GM12801 (cell line): Measurements from ENCODE around the gene KRT32.

Experiments
- CTCF ChIP-seq: IDR thresholded peaks from one replicate; pipeline ENCODE4 v1.5.1; 2011; ENCODE audit warnings: control low read depth; ENCODE audit not compliant: insufficient read length; ENCODE audit errors: extremely low read depth

Gene KRT32

DNA sequence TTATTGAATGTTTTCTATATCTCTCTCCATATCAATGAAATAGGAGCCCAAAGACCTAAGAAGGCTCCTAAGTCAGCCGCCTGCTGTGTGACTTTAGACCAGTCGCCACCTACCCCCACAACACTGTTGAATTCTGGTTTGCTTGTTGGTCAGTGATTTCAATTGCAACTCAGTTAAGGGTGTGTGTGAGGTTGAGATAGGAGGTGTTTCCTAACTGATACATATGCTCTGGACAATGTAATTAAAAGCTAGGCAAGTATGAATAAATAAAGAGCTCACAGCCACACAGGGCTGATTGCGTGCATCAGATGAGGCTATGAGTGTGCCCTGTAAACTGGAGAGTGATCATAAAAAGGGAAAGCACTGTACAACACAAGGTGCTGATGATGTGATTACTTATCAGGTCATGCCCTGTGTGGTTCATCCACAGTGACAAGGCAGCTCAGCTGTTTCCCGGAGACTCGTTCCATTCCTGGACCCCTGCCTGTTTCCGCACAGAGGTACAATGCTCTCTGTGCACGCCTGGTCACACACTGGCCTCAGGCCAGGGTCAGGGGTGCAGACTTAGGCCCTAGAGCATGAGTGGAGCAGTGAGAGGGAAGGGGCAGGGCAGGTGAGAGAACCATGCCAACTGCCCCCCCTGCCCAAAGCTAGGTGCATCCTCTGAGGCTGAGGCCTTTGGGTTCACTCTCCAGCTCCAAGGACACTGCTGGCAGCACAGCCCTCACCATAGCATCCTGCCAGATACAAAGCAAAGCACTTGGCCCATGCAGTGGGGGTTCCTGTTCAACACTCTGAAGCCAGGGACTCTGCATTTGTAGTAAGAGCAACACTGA lies 17.0 kb upstream of the KRT32 start:
- TF ChIP-seq CTCF, result no peak

GRCh38 chr17:41483531-41483930 lies 16.3 kb upstream of the KRT32 start:
- TF ChIP-seq CTCF, result no peak

DNA sequence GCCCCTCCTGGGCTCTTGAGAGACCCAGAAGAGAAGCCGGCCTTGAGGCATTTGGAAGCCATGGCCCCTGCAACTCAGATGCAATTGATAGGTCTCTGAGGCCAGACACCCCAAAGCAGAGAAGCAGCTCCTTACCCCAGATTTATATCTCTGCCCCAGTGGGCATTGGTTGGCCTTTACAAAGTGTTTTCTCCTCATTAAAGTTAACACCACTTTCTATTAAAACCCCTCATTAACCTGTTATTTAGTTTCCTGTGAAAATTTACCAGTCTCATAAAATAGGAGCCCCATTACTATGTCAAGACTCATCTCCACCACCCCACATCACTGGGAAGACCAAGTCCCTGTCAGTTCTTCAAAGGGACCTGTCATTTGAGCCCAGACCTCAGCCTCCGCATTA lies 13.8 kb upstream of the KRT32 start, which contains the start of gene KRT35:
TSS of gene KRT35 (minus strand) at position 116 of the 400 bp plus-strand sequence. CDS start at position 62, 54 bp downstream.
- TF ChIP-seq CTCF, result no peak

- no peak for TF ChIP-seq CTCF
Measured at GRCh38 chr17:41480581-41480980, 13.4 kb upstream of the KRT32 start.

- no peak for TF ChIP-seq CTCF
Measured at GRCh38 chr17:41480136-41480535, 12.9 kb upstream of the KRT32 start.

DNA sequence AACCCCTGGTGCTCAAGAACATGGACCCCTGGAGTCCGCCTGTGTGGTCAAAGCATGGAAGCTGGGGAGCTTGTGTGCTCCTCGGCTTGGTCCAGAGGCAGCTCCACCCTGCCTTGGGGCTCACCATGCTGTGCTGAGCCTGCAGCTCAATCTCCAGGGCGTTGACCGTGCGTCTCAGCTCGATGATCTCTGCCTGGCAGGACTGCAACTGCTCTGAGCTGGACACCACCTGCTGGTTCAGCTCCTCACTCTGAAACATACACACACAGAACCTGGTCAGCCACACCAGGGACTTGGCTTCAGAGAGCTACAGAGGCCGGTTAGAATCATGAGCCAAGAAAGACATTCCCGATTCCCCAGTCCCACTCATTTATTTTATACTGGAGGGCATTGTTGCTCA lies 11.1 kb upstream of the KRT32 start:
- no peak for TF ChIP-seq CTCF

- no peak for TF ChIP-seq CTCF
Measured at GRCh38 chr17:41476866-41477815, 10.0 kb upstream of the KRT32 start.
